A673 (cell line): ENCODE measurements around the gene MRPS11.

ENCODE experiments used
- EZH2 ChIP-seq: fragments of 200-600 bp; sonication (generic); IDR thresholded peaks from 2 replicates; pipeline ENCODE4 v1.6.1; 2017; ENCODE audit warnings: borderline replicate concordance, low read depth, mild to moderate bottlenecking, mixed read lengths, antibody characterized with exemption, low read length; ENCODE audit not compliant: poor library complexity, severe bottlenecking
- TF ChIP-seq, protein P1 (sequence below): fragments of 300-800, 200-600 bp; sonication (generic); conservative IDR thresholded peaks from 2 replicates; pipeline ENCODE4 v1.5.1; 2017; ENCODE audit warnings: low read depth, mild to moderate bottlenecking, antibody characterized with exemption, low read length, moderate library complexity, mixed read lengths

DNA sequence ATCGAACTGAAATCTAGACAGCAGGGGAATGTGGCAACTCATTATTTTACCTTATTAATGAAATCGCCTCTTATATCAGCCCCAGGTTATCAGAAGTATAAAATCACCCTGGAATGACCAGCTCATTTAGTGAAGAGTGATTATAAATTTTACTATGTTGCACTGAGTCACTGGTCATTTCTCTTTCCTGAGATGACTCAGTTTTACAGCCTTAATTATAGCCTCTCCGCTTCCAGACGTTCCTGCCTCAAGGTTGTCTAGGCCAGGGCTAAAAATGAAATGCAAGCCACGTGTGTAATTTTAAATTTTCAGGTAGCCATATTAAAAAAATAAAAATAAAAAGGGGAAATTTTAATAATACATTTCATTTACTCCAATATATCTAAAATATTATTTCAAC lies 45.7 kb downstream of the MRPS11 start:
- no peak for TF ChIP-seq EZH2
- TF ChIP-seq, protein P1, sequence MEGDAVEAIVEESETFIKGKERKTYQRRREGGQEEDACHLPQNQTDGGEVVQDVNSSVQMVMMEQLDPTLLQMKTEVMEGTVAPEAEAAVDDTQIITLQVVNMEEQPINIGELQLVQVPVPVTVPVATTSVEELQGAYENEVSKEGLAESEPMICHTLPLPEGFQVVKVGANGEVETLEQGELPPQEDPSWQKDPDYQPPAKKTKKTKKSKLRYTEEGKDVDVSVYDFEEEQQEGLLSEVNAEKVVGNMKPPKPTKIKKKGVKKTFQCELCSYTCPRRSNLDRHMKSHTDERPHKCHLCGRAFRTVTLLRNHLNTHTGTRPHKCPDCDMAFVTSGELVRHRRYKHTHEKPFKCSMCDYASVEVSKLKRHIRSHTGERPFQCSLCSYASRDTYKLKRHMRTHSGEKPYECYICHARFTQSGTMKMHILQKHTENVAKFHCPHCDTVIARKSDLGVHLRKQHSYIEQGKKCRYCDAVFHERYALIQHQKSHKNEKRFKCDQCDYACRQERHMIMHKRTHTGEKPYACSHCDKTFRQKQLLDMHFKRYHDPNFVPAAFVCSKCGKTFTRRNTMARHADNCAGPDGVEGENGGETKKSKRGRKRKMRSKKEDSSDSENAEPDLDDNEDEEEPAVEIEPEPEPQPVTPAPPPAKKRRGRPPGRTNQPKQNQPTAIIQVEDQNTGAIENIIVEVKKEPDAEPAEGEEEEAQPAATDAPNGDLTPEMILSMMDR: no peak
